ENCODE results near the gene CSF2.

CSF2 gene

DNA sequence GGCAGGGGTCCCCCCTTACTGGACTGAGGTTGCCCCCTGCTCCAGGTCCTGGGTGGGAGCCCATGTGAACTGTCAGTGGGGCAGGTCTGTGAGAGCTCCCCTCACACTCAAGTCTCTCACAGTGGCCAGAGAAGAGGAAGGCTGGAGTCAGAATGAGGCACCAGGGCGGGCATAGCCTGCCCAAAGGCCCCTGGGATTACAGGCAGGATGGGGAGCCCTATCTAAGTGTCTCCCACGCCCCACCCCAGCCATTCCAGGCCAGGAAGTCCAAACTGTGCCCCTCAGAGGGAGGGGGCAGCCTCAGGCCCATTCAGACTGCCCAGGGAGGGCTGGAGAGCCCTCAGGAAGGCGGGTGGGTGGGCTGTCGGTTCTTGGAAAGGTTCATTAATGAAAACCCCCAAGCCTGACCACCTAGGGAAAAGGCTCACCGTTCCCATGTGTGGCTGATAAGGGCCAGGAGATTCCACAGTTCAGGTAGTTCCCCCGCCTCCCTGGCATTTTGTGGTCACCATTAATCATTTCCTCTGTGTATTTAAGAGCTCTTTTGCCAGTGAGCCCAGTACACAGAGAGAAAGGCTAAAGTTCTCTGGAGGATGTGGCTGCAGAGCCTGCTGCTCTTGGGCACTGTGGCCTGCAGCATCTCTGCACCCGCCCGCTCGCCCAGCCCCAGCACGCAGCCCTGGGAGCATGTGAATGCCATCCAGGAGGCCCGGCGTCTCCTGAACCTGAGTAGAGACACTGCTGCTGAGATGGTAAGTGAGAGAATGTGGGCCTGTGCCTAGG is at the start of gene CSF2:
CSF2 (plus strand) TSS at position 559 of the 783 bp plus-strand sequence; CDS start at position 594, 35 bp downstream.
- DNase-seq (ENCODE audit: low read depth) = no peak

DNA sequence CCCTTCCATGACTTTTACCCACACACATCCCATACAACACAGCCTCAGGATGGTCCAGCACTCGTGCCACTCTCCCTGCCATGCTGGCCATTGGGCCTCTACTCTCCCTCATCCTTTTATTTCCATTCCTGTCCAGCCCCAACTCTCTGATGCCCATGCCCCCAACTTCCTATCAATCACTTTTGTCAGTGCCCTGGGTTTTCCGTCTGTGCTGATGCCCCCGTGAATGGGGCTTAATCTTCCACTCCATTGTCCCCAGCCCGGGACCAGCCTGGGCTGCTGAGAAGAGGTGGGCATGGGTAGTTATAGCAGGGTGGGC is 49.5 kb upstream of the CSF2 start:
- no peak for DNase-seq (ENCODE audit: low read depth)

DNA sequence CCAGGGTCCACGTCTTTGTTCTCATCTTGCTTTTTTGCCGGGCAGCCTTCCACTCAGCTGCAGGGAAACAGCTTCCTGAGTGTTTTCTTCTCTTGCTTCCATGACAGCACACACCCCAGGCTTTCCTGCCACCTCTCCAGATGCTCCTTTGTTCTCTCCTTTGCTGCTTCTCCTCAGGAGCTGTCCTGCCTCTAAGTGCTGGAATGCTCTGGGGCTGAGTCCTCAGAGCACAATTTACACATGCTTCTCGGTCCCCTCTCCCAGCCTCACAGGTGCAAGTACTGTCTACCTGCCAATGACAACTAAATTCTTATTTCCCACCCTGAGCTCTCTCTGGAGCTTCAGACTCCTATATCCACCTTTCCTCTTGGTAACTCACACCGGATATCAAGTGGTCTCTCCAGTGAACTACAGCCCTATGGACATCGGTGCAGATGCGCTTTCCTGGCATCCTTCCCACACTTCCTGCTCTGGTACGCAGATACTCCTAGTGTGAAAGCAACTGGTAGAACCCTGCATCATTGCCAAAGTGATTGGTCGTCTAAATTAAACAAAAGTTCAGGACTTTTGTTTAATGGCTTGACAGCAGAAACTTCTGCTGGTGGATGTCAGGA is 48.7 kb upstream of the CSF2 start:
- DNase-seq (ENCODE audit: low read depth) = no peak

GRCh38 chr5:132025403-132025971 is 48.1 kb upstream of the CSF2 start:
- no peak for DNase-seq (ENCODE audit: low read depth)

GRCh38 chr5:132026516-132027008 is 47.0 kb upstream of the CSF2 start:
- DNase-seq (ENCODE audit: low read depth) = no peak

GRCh38 chr5:132027027-132027426 is 46.6 kb upstream of the CSF2 start:
- DNase-seq (ENCODE audit: low read depth) = no peak

DNA sequence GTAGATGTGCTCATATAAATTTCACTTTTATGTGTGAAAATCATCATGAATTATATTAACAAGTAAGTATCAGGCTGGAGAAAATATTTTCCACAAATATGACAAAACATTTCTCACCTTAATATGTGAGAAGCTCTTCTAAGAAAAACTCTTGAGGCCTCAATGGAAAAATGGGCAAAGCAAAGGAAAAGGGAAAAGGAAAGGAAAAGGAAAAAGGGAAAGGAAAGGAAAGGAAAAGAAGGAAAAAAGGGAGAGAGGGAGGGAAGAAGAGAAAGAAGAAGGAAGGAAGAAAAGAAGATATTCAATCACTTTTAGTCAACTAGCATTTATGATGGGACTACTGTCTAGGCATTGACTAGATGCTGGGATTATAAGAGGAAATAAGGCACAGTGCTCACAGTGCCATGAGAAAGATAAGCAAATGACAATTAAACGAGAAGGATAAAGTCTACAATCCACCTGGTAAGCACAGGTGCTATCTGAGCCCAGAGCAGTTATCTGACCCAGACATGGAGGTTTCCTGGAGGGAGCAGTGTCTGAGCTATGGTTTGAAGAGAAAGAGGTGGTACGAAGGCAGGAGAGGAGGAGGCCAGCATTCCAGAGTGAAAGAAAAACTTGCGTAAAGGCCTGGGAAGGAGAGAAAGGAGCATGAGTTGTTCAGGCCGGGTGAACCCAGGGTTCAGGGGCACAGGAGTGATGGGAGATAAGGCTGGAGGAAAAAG is 43.8 kb upstream of the CSF2 start:
- no peak for DNase-seq (ENCODE audit: low read depth)

DNA sequence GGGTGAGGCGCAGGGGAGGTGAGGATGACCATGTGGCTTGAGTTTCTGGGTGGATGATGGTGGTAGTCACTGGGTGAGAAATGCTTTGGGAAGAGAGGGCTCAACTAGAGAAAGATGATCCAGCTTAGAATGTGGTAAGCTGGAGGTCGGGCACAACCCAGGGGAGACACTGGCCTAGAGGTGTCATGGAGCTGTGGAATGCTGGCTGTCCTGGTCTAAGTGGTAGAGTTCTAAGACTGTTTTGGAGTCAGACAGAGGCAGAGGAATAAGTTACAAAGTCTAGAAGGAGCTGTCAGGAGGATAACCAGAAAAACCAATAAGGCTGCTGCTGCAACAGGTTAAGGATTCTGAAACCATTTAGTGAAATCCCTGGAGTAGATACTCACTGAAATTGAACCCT is 43.0 kb upstream of the CSF2 start:
- no peak for DNase-seq (ENCODE audit: low read depth)

GRCh38 chr5:132032196-132032595 is 41.4 kb upstream of the CSF2 start:
- no peak for DNase-seq (ENCODE audit: low read depth)

GRCh38 chr5:132033122-132033521 is 40.5 kb upstream of the CSF2 start:
- DNase-seq (ENCODE audit: low read depth) = no peak

DNA sequence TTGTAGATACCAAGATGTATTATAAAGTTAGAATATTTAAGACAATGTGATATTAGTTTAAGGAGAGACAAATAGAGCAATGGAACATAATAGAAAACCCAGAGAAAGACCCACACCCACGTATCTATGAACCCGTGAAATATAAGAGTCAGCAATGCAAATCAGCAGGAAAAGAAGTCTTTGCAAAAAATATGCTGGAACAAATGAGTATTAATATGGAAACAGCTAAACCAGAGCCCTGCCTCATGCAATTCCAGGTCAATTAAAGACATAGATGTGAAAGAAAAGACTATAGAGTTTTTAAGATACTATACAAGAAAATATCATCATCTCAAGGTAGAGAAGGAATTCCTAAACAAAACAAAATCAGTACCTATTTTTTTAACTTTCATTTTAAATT is 36.2 kb upstream of the CSF2 start:
- DNase-seq (ENCODE audit: low read depth) = no peak

GRCh38 chr5:132044207-132044606 is 29.4 kb upstream of the CSF2 start:
- DNase-seq (ENCODE audit: low read depth) = no peak

GRCh38 chr5:132046880-132047299 is 26.7 kb upstream of the CSF2 start:
- no peak for DNase-seq (ENCODE audit: low read depth)

DNA sequence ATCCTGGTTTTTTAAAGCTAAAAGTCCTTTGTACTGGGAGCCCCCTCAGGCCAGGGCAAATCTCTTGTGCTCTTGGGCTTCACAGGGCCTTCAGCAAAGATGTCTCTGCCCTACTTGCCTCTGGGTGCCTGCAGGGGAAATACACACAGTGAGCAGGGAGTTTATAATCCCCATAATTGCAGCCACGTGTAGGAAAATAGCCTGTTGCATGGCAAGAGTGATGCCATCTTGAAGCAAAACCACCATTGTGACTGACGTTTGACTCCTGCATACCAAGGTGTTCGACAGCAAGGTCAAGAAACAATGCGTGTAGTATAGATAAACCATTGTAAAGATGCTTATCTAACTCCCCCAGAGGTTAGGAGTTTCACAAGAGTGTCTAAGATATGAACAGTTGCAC is 24.5 kb upstream of the CSF2 start:
- DNase-seq (ENCODE audit: low read depth) = no peak

DNA sequence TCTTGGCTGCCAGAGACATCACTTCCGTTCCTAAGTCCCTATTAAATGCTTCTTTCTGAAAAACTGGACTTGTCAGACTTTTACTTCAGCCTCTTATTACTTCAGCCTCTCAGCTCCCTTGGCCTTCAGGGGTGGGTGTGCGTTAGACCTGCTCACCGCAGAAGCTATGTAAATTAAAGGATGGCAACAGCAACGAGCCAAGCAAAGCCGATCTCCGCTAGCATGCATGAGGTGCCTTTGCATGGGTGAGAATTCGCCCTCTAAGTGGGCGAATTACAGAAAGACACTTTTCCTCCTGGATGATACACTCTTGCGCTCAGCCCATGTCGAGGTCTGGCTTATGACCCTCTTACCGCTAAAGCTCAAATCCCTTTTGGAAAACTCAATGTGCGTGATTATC is 24.0 kb upstream of the CSF2 start:
- DNase-seq (ENCODE audit: low read depth) = no peak

- DNase-seq (ENCODE audit: low read depth) = no peak
Observed at GRCh38 chr5:132050136-132050535, 23.5 kb upstream of the CSF2 start.

DNA sequence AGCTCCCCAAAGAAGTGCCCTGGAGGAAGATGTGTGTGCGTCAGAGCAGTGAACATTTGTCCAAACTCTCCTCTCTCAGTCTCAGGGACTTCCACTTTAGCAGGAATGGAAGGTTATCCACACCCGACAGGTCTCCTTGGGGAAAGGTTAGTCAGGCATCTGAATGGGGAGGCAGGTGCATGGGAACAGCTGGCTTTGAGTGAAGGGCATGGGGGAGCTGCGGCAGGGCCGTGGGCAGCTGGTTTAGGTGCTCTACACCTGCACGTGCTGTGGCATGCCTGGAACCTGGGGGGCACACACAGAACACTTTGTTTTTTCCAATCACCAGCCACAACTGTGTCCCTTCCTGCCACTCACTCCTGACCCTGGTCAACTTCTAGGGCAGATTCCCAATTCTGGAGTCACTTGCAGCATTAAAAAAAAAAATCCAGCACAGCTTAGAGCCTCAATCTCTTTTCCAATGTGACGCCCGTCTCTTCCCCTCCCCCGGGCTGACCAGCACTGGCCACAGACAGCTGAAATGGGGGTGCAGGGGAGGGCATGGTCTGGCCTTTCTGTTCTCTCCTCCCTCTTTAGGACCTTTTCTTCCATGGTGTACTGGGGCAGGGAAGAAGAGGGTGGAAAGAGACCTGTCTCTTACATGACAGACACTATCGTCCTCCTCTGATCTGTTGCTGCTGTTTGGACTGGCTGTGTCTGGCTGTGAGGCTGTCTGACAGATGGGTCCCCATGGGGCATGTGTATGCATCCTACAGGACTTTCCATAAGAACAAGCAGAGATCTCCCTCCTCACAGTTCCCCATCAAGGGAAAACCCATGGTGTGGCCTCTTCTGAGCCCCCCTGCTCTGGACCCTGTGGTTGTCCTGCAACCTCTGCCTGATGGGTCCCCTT is 22.7 kb upstream of the CSF2 start:
- DNase-seq (ENCODE audit: low read depth) = no peak

- DNase-seq (ENCODE audit: low read depth) = no peak
Observed at GRCh38 chr5:132052520-132052919, 21.1 kb upstream of the CSF2 start.

DNA sequence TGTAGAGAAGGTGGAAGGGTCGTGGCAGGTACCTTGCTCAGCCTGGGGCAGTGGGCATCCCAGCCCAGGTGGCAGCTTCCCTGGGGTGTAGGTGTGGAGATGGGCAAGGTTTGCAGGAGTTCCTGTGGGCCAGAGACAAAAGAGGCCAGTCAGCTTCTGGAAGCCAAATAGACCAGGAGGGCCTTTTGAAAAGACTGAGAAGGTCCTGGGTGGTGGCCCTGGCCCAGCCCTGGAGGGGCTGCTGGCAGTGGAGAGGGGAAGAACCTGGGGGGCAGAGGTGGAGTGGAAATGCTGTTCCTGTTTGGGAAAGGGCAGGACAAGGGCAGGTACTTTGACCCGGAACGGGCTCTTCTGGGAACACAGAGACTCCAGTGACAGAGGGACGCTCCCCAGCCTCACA is 20.1 kb upstream of the CSF2 start:
- no peak for DNase-seq (ENCODE audit: low read depth)

DNA sequence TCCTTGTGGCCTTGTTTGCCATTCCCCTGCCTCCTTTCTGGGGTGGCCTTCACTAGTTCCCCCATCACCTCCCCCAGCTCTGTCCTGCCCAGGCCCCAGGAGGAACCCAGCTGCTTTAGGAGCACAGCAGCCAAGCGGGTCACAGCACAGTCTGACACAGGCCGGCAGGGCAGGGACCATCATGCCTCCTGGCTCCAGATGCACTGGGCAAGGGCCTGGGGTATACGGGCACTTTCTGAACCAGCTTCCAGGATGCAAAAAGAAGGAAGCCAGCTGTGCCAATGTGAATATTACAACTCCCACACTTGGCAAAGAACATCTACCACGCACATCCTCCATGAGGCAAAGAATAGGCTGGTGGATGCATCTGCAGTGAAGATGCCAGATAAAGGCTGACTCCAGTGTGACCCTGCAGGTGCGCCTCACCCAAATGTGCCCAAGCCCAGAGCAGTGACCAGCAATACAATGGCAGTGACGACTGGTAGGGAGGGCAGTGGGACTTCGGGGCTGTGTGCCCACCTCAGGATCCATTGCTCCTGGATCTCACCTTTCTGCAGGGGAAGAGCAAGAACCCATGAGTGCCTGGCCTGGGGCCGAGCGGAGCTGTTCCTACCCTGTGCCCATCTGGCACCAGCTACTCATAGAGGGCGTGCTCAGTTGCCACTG is 19.4 kb upstream of the CSF2 start:
- DNase-seq (ENCODE audit: low read depth) = no peak
